HG03175 (cell line): ENCODE measurements around the gene MED12L.

ENCODE experiments used
- ATAC-seq: cut with Tn5 transposase; IDR thresholded peaks from one replicate; pipeline ENCODE4 v1.9.1; 2021; ENCODE audit warnings: mild to moderate bottlenecking, moderate library complexity; ENCODE audit not compliant: unreplicated experiment

The MED12L gene

DNA sequence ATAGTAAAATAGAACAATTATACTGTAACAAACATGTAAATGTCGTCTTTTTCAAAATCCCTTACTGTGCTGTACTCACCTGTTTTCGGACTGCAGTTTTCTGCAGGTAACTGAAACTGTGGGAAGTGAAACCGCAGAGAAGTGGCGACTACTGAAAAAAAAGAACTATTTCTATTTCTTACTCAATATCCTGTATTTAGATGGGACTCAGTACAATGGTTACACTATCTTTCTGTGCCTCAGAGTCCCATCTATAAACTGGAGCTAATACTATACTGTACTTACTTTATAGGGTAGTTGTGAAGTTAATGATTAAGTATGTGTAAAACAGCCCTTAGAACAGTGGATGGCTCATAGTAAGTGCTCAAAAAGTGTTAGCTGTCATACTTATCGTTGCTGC is 313.4 kb downstream of the MED12L start:
- ATAC-seq: peak; percentile 39

DNA sequence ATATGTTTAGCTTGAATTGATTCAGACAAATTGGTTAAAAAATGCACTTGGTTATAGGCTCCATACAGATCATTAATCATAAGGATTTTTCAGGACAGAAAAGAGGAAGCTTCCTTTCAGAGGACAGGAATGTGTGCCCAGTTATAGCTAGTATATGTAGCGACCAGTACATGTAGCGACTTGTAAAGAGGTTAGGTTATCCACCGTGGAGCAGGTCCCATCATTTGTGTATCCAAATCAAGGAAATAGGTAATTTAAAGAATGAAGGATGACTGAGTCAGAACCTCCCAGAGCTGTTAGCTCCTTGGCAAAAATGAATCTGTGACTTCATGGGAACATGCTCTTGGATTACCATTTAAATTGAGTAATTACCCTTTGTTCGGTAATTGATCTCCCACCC is 314.9 kb downstream of the MED12L start:
- ATAC-seq: no peak

DNA sequence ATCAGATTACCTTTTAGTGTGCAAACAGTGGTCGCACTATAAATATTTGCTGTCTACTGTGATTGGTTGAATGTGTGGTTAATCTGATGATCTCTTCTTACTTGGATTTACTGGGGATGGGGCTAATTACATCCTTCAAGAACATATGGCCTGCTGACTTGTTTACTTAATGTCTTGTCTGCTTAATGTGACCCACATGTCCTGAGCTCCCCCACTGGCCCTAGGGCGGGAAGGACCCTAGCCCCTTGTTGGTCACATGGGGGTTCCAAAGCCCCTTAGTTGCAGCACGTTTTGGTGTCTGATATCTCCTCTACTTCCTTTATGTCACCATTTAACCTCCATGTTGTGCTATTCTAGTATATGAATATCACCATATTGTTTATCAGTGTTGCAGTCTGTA is 316.9 kb downstream of the MED12L start:
- no peak for ATAC-seq

DNA sequence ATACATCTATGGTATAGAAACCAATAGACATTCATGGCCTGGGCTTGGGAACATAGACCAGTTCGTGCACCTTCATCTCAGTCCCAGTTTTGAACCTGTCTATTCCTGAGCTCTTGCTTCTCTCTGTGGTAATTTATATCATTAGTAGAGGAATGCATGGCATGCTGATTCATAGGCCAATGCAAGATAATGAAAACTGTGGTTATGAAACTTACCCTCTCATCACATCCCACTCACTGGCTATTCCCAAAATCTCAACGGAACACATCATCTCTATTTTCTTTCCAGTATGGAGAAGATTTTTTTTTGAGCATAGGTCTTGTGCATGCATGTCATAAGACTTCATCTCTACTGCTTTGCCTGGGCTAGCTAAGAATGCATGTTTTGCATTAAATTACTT is 317.8 kb downstream of the MED12L start:
- ATAC-seq: no peak

DNA sequence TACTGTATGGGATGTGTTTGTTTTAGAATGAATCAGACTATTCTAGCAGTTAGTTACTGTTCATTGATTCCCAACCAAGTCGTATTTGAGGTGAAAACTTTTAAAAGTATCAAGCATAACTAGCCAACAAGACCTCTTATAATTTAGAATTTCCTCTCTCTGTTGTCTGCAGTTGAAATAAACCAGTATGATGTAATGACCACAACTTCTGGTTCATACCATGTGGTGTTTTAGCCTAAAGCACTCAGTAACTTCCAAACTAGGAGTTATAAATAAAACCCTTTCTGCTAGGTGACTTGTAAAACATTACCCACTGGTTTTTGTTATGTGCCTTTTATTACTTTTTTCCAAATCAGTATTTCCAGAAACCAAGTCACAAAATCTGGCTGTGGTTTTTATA is 318.9 kb downstream of the MED12L start:
- ATAC-seq: no peak

DNA sequence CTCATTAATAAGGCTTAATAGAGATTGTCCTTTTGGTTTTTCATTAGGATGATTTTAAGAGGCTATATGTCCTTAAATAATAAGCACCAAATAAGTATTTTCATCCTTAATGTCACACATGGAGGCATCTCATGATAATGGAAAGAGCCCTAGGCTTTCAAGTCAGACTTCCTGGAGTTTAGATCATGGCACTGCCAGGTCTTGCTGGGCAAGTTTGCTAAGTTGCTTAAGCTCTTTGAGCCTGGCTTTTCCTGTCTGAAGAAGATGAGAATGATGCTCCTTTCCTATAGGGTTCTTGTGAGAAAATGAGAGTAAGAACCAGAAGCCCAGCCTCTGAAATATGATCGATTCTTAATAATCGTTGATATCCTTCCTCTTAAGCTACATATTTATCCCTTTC is 322.5 kb downstream of the MED12L start:
- no peak for ATAC-seq

DNA sequence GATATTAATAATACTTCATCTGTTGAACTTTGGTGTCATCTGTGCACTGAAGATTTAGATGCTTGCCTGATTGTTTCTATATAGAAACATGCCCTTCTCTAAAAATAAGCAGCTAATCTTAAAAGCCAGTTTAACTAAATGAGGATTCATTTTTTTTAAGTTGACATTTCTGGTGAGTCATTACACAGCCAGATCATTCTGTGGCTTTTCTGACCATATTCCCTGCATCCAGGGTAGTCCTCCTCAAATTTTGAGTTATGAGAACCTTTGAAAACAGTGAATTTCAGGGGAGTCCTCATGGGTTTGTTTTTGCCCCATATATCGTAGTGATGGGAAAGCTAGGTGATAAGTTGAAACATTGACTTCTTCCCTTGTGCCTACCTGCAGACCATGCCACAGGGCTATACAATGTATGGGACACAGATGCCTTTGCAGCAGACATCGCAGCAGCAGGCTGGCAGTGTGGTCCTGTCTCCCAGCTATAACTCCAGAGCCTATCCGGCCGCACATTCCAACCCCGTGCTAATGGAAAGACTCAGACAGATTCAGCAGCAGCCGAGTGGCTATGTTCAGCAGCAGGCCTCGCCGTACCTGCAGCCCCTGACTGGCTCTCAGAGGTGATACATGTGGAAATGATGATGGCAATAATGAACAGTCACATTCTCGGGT is 325.6 kb downstream of the MED12L start:
- no peak for ATAC-seq

DNA sequence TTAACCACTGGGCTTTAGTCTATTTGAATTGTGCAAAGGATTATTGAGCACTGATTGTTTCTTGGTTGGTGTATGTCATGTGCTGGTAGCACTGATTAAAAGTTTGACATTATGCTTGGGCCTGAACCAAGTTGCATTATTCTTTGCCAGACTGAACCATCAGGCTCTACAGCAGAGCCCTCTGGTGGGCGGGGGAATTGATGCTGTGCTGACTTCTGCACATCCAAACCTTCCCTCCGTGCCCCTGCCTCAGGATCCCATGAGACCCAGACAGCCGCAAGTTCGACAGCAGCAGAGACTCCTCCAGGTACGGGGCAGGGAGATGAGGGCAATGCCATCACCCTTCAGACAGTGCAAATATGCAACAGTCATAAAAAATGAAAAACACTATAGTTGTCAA is 327.5 kb downstream of the MED12L start:
- no peak for ATAC-seq

DNA sequence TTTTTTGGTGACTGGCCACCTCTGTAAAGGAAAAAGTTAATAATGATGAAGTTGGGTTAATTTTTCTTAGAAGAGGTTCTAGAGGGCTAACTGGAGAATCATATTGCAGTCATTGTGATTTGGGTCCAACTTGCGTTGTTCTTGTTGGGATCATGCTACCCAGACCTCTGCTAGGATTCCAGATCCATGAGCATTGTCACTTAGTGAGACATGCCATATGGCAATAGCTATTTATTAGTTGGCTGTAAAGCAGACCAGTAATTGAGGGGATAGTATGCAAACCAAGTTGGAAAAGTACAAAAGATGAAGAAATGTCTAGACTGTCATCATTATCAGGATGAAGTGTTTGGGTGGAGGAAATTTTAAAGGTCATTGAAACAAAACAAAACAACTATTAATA is 329.8 kb downstream of the MED12L start:
- ATAC-seq: no peak

DNA sequence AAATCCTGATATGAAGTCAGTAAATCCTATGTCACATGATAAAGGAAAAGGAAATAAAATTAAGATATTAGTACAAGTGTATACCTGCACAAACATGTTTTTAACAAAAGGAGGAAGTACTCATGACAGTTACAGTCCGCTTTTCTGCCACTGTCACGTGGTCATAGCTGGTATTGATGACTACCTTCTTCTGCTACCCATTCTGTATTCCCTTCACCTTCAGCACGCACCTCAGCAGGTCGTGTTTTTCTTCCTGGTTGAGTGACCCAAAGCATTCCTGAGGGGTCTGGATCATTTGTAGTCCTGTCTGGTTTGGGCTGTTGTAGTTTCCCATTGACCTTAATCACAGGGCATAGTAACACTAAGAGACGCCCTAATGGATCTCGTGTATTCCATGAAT is 334.3 kb downstream of the MED12L start:
- no peak for ATAC-seq

DNA sequence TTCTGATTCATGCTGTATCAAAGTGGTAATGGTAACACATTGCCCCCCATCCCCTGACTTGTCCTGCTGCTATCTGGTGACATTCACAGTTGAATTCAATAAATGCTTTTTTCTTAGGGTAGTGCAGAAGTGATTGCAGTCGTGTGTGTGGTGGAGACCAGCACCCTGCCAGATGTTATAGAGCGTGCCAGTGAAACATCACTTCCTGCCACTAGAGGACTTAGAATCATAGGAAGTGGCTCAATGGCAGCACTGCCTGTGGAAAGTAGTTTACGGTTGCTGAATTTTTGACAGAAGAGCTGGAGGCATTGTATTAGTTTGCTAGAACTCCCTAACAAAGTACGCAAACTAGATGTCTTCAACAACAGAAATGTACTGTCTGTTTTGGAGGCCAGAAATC is 336.5 kb downstream of the MED12L start:
- ATAC-seq: no peak

DNA sequence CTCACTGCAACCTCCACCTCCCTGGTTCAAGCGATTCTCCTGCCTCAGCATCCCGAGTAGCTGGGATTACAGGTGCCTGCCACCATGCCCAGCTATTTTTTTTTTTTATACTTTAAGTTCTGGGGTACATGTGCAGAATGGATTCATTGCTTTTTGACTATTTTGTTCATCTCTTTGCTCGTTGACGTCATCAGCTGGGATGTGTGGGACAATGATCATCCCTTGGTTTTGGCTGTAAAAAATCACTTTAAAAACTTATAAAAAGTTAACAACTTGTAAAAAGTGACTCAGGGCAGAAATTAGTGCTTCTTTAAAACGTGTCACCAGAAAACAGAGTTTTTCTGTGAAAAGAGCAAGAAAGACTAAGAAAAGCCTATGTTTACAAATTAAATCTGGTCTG is 337.6 kb downstream of the MED12L start:
- ATAC-seq: no peak

DNA sequence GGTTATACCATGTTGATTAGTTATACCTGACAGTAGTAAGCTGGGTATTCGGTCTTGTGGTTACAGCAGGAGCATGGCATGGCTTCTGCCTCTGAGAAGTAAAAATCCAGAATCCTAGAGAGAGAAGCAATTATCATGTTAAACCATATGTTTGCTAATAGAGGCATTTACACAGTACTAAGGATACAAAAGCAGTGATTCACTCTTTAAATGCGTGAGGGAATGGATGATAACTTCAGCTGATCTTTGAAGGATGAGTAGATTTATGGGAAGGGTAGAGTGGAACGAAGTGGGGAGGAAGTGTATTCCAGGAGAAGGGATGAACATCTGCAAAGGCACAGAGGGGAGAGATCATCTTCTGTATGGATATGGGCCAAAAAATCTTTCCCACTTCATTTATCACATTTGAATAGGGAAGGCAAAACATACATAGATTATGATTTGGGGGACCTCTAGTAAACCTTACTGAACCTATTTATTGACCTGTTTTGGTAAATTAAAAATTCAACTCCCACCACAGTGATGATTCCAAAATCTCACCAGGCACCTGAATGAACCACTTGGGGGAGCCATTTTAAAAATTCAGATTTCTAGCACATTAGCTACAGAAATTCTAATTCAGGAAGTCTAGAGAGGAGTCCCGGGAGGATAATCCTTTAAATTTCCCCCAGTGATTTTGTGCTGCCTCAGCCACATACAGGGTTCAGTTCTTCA is 340.3 kb downstream of the MED12L start:
- ATAC-seq: peak; percentile 12

DNA sequence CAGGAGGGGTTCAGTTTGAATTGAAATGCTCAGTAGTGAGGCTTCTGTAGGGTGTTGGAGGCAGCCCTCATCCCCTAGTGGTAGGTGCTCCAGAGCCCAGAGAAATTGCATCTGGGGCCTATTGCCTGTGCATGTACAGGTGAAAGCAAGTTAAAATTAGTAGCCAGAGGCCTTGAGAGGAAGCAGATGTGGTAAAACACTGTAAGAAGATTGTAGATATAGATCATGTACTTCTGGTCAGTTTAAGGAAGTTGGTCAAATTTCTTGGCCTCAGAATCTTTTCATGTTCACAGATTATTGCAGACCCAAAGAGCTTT is 340.8 kb downstream of the MED12L start:
- peak; percentile 84 for ATAC-seq

DNA sequence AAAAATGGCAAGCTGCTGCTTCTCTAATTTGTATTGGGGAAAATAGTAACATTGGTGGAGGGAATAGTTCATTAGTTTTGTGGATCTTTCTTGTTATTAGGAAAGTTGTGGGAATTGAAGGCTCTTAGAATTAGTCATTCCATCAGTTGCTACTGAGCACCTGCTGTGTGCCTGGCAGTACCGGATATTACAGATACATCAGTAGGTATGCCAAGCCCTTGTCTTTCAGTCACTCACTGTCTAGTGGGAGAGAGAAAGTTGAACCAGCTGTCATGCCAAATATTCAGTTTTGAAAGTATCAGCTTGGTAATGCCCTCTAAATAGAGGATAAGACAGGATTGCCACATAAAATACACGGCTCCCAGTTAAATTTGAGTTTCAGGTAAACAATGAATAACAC is 342.9 kb downstream of the MED12L start:
- no peak for ATAC-seq

DNA sequence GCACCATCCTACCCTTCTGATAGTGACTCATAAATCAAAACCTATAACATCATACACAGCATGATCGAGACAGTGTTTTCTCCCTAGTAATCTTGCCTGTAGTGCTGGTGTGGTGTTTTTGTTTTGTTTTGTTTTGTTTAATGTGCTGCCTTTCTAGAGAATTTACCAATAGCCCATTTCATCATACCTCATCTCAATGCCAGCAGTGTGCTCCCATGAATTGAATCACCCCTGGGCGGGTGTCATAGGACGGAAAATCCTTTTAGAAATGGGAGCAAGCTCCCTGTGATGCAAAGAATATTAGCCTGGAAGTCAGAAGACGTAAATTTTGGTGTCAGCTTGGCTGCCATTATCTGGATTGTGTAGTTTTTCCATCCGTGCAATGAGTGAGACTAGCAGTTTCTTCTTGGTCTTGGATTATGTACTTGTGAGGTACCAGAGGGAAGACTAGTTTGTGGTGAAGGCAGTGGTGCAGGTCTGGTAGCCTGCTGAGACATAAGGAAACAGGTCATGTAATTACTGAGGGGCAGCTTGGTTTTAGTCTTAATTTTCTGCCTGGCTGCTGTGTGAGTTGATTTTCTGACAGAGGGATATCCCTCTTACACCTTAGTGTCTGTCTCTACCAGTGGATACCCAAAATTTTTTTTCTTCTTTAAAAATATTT is 345.5 kb downstream of the MED12L start:
- ATAC-seq: no peak

DNA sequence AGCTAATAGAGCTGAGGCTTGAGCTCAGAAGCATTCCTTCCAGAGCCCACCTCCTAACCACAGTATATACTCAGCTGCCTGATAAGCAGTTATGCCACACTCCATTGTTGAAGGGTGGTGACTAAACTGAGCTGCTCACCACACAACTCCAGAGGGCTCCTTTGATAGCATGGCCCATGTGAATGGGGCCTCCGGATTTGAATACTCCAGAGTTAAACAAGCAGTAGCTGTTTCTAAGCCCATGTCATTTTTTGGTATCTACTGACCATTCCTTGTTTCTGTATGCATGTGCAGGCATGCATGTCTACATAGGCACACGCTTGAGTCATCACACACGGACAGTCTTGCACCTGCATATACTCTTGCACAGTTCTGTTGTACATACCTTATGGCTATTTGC is 346.5 kb downstream of the MED12L start:
- no peak for ATAC-seq

DNA sequence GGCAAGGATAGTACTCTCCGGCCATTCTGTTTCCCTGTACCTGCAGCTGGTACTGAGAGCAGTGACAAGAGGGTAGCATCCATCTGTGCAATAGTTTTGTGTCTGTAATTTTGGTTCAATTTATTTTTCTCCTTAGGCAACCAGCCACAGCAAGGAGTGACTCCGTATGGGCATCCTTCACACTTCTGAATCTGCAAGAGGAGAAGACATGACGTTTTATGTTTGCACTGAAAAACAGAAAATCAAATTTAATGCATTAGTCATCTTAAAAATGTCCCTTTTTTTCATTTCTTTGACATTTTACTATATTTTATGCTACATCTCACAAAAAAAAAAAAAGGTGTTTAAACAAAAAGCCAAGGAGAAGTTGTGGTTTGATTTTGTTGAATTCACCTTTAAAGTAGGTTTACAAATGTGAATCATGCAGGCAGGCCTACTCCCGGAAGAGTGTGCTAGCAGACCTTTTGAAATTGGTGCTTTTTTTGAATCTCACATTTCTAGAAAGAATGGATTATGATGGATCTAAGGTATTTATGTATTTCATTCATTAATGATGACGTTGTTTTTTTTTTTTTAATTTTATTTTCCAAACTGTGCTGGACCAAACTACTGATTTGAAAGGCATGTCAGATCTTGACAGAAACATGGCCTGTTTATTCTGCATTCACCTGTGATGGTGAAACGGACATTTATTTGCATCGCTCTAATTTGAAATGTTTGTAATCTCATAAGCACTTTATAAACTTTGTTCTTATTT is 347.3 kb downstream of the MED12L start:
- ATAC-seq: no peak

DNA sequence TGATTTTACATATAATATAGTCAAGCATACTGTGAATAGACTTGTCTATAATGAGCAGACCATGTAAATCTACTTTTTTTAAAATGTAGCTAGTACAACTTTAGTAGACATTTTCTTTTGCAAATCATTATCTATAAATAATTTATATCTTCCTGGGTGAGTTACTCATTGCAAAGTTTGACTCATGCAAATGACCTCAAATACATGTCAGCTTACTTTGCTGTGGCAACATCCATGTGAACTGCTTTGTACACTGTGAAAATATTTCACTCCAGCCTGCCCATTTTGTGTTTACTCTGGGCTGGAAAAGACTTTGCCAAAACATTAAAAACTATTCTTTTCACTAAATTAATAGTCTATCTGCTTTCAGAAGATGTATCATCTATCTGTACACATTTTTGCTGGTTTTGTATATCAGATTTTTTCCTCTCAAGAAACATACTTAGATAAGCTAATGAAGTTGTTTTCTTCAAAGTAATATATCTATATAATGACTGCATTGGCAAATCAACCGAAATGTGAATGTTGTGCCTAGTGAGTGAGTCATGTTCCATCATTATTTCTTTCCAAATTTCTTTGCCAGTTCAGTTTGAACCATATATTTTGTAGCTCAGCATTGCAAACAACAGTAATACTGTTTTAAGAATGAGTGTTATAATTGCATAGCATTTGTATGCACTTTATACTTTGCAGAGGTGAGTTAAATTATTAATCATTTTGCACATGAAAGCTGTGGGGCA is 348.9 kb downstream of the MED12L start:
- ATAC-seq: no peak

DNA sequence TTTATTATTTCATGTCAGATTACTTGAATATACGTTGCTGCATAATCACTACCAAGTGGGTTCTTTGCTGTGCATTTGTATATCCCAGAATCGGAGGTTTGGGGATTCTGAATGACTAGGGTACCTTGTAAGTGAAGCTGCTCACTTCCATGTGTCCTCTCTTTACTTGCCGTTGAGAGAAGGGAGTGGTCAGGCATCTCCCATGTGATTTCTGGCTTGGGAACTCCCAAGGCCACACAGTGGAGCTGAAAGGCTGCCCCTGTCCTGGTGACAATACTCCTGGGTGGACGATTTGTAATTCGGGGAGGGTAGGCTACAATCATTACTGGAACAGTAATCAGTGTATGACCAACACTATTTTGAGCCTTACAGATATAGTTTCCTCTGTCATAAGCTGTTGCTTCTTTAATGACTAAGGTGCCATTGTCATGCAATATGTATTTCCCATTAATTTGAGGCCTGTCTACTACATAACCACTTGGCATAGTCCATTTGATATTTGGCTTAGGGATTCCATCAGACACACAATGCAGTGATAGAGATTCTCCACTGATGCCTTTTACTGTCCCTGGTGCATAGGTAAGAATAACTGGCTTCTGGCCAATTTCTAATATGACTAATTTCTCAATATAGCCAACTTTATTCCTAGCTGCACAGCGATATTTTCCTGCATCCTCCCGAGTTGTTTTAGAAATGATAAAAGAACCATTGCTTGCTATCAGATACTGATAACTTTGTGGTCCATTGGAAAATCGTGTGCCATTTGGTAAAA is 351.4 kb downstream of the MED12L start:
- no peak for ATAC-seq
